Amniotic epithelial cell (primary cell): ENCODE results near the gene CD244.

Experiments
- DNase-seq: peaks from one replicate; pipeline ENCODE4 v3.0.0-alpha.2; 2010; ENCODE audit warnings: low read depth

Gene CD244

DNA sequence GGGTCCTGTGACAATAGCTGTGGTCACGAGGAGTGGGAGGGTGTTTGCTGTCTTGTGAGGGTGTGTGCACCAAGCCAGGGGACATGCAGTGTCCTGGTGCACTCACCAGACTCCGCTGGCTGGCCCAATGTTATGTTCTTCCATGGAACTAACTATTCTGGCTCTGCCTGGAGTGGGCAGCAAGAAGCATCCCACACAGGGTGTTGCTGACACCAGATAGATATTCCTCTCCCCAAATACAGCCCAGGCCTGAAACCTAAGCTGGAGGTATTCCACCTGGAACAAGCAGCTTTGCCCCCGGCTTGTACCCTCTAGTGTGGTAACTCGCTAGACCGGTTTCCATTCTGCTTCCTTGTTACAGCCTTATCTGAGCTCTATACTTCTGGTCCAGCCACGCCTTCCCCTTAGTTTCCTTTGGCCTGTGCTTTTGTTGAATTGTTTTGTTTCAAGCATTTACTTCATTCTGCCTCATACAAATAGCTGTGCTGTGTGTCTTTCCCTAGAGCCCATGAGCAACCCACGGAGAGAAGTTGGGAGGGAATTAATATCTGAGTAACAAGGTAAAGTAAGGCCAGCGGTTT lies 81.4 kb downstream of the CD244 start:
- DNase-seq = no peak

DNA sequence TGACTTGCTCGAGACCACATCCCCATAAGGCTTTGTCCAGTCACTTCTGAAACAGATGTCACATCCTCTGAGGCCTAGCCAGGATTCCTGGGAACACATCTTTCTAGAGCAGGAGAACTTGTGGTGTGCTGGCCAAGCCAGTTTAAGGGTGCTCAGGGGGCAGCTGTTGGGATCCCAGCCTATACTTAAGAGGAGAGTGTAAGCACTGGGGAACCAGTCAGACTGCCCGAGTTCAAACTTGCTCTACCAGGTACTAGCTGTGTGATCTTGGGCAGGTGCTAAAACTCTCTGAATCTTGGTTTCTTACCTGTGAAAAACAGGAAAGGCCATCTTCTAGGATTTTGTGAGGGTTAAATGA lies 82.3 kb downstream of the CD244 start:
- no peak for DNase-seq
